Skin epidermis (tissue), 12 donors: ENCODE measurements around the gene ZDHHC4.

Experiments
- H3K27ac ChIP-seq, 21 experiments: fragments of 200-600 bp; sonication (generic) in 11 of 21; one replicate each; pipeline ENCODE4 v1.5.0; 2020; ENCODE audit warnings: mild to moderate bottlenecking in 3 of 21, inconsistent platforms in 2 of 21, moderate library complexity in 2 of 21
- H3K4me3 ChIP-seq, 7 experiments: fragments of 200-600 bp; sonication (generic) in 2 of 7; one replicate each; pipeline ENCODE4 v1.5.0; 2020; ENCODE audit warnings: inconsistent platforms in 2 of 7, mild to moderate bottlenecking in 2 of 7, moderate library complexity in 1 of 7

The ZDHHC4 gene

DNA sequence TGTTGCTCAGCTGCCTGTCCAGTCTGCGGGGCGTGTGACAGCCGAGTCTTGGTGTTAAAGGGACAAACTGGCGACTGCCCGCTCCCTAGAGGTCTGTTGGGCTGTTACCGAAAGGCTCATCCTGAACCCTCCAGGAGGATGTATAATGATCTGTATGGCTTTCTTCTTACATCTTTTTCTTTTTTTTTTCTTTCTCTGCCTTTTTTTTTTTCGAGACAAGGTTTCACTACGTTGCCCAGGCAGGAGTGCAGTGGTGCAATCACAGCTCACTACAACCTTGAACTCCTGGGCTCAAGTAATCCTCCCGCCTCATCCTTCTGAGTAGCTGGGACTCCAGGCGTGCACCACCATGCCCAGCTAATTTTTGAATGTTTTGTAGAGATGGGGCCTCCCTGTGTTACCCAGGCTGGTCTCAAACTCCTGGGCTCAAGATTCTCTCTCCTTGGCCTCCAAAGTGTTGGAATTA, 13.4 kb downstream of the ZDHHC4 start:
- Histone ChIP-seq H3K4me3 (peak overlapping the region; percentile 55 to 93 (median 86)), H3K27ac (peak overlapping the region; percentile 72 to 97 (median 88))

DNA sequence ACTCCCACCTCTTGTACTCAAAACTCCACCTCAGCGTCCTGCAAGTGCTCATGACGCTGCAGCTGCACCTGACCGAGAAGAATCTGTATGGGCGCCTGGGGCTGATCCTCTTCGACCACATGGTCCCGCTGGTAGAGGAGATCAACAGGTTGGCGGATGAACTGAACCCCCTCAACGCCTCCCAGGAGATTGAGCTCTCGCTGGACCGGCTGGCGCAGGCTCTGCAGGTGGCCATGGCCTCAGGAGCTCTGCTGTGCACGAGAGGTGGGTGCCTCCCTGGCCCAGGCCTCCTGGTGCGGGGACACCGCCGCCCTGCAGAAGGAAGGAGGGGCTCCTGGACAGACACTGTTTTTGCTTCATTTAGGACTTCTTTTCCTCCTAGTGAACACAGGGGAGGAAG, 22.8 kb downstream of the ZDHHC4 start:
- H3K27ac ChIP-seq = no peak overlapping the region
- H3K4me3 ChIP-seq = no peak overlapping the region

DNA sequence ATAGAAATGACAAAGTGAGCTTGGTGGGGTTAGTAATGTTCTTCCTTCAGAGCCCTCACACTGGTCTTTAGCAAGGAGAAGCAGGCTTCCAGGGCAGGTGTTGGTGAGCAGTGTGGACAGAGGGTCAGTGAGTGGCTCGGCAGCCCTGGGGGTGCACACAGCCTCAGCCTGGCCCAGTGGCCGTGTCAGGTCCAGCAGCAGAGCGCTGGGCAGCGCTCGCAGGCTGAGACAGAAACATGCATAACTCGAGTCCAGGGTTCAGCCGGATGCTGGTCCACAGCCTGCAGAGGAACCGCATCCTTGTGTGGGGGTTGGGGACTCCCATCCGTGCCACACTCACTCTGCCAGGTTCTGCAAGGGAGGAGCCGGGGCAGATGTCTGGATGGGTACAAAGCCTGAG, 27.2 kb downstream of the ZDHHC4 start:
- Histone ChIP-seq H3K27ac (no peak overlapping the region), H3K4me3 (no peak overlapping the region)

DNA sequence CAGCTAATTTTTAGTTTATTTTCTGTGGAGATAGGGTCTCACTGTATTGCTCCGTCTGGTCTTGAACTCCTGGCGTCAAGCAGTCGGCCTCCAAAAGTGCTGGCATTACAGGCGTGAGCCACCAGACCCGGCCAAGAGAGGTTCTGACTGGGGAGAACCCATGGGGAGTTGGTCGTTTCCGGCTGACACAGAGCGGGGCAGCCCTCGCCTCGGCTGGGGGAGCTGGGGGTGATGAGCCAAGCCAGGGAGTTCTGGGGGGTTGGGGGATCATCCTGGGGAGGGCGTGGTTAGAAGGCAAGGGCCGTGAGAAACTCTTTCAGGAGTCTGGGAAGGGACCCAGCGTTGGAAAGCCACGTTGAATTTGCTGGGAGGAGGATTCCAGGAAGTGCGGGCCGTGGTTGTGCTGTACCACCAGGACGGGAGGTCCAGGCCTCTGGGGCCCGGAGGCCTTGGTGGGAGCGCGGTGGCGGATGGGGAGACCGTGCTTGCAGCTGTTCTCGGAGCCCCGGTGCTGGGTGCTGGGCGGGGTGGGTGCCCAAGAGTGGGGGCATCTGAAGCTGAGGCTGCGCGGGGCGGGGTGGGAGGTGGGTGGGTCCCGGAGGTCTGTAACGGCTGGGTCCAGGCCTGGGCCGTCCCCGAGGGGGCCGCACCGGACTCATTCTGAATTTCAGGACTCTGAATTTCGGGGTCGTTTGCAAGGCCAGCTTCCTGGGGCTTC, 29.8 kb downstream of the ZDHHC4 start:
- no peak overlapping the region for H3K27ac ChIP-seq

DNA sequence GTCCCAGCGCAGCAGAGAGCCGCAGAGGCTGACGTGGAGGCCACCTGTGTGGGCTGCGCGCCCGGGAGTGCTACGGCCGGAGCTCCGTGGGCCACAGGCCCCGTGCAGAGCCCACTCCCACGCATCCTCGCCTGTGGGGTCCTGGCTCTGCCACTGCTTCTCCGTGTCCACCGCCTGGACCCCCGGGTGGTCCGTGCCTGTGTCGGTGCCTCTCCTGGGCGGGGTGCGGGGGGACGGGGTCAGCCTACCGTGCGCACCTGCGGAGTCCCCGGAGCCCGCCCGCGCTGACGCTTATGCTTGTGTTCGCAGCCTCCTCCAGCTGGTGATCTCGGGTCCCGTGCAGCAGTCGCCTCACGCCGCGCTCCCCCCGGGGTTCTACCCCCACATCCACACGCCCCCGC, 30.4 kb downstream of the ZDHHC4 start:
- H3K27ac ChIP-seq = no peak overlapping the region
- no peak overlapping the region for H3K4me3 ChIP-seq

More for the DNA sequence above, 29.8 kb downstream of the ZDHHC4 start:
- H3K4me3 ChIP-seq = no peak overlapping the region

DNA sequence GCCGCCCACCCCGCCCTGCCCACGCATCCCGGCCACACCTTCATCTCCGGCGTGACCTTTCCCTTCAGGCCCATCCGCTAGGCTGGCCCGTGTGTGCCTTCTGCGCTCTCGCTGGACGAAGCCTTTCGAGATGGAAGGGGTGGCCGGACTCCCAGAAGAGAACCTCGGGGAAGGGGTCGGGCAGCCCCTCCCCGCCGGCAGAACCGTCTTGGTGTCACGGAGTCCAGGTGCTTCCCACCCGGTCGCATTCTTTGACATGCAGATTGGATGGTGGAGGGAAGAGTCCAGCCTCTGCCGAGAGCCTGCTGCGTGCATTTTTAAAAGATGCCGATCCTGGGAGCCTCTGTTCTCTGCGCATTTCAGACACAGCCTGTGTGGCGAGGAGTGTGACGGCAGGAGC, 30.8 kb downstream of the ZDHHC4 start:
- Histone ChIP-seq H3K4me3 (no peak overlapping the region), H3K27ac (no peak overlapping the region)

DNA sequence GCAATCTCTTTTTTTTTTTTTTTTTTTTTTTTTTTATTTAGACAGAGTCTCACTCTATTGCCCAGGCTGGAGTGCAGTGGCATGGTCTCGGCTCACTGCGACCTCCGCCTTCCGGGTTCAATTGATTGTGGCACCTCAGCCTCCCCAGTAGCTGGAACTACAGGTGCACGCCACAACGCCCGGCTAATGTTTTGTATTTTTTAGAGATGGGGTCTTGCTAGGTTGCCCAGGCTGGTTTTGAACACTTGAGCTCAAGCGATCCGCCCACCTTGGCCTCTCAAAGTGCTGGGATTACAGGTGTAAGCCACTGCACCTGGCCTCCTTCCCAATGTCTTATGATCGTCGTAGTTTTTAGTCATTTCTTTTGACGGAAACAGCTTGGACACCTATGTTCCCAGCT, 31.5 kb downstream of the ZDHHC4 start:
- H3K4me3 ChIP-seq = no peak overlapping the region
- H3K27ac ChIP-seq = no peak overlapping the region

DNA sequence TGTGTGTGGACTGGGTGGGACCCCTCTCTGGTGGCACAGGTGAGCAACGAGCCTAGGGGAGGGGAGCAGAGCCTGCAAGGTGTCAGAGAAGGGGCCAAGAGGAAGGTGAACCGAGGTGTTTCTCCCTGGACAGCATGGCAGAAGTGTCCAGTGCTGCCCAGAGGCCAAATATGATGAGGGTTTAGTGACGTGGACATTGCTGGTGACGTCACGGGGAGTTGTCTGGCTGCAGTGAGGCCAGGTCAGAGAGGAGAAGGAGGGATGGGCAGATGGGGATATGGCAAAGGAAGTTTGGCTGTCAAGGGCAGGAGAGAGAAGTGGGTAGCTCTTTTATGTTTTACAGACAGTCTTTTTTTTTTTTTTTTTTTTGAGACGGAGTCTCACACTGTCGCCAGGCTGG, 35.6 kb downstream of the ZDHHC4 start:
- H3K4me3 ChIP-seq = no peak overlapping the region
- no peak overlapping the region for H3K27ac ChIP-seq

DNA sequence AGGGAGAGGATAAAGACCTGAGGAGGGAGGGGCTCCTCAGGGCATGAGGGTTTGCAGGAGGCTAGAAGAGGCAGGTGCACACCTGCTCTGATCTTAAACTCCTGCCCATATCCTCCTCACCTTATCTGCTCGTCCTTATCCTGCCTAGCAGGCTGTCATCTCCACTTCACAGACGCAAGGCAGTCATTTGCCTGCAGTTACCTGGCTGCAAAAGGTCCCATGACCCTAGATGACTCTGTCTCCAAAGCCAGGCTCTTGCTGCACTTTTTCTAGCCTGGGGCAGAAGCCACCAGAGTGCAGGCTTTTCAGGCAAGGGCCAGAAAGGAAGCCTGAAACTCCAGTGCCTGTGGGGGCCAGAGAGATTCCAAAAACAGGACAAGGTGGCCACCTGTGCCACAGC, 36.5 kb downstream of the ZDHHC4 start:
- H3K4me3 ChIP-seq = no peak overlapping the region
- no peak overlapping the region for H3K27ac ChIP-seq

DNA sequence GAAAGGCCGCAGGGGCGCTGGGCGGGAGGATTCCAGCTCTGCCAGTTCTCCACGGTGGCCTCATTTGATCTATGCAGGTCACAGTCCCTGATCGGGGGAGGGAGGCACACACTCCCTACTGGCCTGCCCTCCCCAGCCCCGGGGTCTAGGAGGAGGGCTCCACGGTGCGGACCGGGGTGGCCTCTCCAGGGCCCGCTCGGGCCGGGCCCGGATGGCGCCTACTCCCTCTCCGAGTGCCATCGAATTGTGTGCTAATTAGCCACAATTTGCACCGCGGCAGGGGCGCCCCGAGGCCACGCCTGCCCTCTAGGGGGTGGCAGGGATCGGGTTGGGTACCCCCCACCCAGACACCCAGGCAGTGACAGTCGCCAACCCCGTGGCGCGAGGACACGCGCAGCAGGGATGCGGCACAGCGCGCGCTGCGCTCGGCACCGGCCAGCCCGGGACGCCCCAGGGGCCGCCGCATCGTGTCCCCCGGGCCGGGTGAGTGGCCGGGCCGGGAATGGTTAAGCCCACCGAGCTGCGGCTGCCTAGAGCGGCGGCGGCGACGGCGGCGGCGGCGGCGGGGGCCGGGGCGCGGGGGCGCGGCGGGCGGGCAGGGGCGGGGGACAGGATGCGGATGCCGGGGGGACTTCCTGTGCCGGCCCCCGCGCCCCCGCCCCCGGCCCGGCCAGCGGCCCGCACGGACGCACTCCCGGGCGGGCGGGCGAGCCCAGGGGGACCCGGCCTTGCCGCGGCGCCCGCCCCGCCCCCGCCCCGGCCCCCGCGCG, 37.9 kb downstream of the ZDHHC4 start, which contains the start of gene ZNF853:
Gene ZNF853 (plus strand): TSS at position 658 of the 770 bp plus-strand sequence. CDS start 565 bp downstream, outside the sequence.
- H3K4me3 ChIP-seq = peak within 1 kb of the TSS; percentile 30 to 58 (median 47)
- H3K27ac ChIP-seq = peak within 1 kb of the TSS in 9 of 21 experiments; percentile 0 to 69 (median 53)

DNA sequence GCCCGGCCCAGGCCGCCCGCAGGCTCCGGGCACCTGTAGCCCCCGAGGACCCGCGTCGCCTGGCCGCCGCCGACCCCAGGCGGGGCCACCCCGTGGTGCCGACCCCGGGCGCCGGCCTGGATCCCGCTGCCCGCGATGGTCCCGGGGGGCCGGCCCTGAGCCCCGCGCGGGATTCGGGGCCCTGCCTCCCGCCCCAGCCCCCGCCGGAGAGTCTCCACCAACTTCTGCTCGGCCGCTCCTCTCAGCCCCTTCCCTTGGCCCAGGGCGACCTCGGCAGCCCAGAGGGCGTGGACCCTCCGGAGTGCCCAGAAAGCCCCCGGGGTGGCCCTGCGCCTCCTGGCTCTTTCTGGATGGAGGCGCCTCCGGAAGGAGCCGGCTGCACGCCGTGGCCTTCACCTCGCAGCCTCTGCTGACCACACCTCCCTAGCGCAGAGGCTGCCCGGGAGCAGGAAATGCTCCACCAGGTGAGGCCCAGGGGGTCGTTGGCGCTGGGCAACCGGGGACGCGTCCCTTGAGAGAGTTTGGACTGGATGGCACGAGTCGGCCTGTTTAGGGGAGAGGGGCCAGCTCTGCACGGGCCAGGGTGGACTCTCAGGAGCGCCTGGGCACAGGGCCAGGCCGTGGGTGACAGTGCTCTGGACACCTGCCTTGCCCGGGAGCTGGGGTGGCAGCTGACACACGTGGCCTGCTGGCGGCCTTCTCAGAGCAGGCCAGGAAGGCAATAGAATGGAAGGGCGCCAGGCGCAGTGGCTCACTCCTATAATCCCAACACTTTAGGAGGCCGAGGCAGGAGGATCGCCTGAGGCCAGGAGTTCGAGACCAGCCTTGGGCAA, 38.7 kb downstream of the ZDHHC4 start:
- H3K27ac ChIP-seq = peak overlapping the region in 8 of 21 experiments; percentile 0 to 69 (median 52)
- H3K4me3 ChIP-seq = peak overlapping the region; percentile 30 to 58 (median 47)

DNA sequence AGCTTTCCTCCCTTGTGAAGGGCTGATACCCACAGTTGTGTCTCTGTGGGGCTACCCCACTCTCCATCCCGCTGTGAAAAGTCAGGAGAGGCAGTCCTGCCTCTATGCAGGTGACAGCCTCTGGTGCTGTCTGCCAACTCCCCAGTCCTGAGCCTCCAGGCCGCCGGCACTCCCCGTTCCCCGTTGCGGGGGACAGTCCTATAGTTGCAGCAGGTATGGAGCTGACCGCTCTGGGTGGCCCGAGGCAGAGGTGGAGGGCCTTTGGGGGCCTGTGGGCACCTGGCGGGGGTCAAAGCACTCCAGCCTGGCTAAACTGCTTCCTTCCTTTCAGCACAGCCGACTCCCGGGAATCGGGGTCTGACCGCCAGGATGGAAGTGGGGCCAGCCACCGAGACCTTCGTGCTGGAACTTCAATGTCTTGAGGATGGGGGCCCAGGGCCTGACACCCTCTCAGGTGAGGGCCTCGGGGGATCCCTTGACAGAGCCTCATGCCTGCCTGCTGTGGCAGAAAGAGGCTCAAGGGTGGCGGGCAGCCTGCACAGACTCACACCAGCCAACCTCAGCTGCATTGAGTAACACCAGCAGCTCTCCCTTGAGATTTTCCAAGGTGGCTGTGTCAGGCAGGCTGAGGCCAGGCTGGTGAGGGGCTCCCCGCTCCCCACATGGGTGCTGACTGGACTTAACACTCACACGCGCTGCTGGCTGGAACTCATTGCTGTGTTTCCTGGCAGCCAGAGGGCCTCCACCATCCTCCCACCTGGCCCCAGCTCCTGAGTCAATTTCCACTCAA, 39.8 kb downstream of the ZDHHC4 start:
- H3K4me3 ChIP-seq = no peak overlapping the region
- no peak overlapping the region for H3K27ac ChIP-seq

DNA sequence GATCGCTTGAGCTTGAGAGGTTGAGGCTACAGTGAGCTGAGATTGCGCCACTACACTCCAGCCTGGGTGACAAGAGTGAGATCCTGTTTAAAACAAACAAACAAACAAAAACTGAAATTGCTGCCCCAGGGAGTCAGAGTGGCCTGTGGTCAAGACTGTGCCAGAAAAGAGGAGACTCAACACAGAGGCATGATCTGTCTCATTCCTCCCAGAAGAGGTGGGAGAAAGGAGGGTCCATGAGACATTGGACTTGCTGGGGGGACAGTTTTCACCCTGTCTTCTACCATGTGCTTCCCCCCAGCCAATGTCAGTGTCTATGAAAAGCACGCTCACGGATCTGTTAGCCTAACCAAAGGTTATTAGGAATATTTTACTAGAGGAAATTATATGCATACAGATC, 41.4 kb downstream of the ZDHHC4 start:
- Histone ChIP-seq H3K4me3 (no peak overlapping the region), H3K27ac (no peak overlapping the region)

DNA sequence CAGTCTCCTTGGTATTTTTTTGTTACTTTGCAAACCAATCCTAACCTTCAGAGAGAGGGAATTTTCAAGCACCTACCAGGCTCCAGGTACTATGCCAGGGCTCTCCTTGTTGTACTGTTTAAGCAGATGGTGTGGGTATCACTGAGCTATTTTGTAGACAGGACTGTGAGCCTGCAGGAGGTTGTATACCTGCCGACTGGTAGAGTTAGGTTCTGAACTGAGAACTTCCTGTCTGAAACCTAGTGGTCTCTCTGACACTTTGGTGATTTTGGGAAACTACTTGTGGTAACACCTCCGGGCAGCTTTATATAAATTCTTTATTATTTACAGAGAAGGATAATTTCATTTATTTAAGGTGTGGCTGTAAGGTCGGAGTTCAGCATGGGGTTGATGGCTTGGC, 42.7 kb downstream of the ZDHHC4 start:
- peak overlapping the region in 1 of 21 experiments; percentile 74 for H3K27ac ChIP-seq
- H3K4me3 ChIP-seq = no peak overlapping the region

DNA sequence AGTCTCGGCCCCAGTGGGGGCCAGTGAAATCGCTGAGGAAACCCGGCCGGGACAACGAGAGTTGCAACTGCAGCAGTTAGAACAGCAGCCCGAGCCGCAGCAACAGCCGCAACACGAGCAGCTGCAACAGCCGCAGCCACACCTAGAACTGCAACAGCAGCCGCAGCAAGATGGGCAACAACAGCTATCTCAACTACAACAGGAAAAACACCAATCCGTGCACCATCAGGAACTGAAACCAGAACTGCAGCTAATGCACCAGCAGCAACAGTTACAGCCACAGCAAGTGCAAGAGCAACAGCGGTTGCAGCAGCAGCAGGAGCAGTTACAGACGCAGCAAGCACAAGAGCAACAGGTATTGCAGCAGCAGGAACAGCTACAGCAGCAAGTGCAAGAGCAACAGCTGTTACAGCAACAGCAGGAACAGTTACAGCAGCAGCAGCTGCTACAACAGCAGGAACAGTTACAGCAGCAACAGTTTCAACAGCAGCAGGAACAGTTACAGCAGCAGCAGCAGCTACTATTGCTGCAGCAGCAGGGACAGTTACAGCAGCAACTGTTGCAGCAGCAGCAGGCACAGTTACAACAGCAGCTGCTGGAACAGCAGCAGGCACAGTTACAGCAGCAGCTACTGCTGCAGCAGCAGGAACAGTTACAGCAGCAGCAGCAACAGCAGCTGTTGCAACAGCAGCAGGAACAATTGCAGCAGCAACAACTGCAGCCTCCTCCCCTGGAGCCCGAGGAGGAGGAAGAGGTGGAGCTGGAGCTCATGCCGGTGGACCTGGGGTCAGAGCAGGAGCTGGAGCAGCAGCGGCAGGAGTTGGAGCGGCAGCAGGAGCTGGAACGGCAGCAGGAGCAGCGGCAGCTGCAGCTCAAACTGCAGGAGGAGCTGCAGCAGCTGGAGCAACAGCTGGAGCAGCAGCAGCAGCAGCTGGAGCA, 44.2 kb downstream of the ZDHHC4 start:
- Histone ChIP-seq H3K4me3 (no peak overlapping the region), H3K27ac (peak overlapping the region in 4 of 21 experiments; percentile 10 to 74 (median 15))

DNA sequence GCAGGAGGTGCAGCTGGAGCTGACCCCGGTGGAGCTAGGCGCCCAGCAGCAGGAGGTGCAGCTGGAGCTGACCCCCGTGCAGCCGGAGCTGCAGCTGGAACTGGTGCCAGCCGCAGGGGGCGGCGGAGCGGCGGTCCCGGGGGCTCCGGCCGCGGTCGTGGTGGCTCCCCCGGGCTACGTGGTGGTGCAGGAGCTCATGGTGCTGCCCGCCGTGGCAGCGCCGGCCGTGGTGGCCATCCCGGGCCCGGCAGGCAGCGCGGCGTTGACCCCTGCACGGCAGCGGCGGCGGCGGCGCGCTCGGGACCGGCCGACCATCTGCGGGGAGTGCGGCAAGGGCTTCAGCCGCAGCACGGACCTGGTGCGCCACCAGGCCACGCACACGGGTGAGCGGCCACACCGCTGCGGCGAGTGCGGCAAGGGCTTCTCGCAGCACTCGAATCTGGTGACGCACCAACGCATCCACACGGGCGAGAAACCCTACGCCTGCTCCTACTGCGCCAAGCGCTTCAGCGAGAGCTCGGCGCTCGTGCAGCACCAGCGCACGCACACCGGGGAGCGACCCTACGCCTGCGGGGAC, 45.0 kb downstream of the ZDHHC4 start:
- H3K4me3 ChIP-seq = no peak overlapping the region
- no peak overlapping the region for H3K27ac ChIP-seq

DNA sequence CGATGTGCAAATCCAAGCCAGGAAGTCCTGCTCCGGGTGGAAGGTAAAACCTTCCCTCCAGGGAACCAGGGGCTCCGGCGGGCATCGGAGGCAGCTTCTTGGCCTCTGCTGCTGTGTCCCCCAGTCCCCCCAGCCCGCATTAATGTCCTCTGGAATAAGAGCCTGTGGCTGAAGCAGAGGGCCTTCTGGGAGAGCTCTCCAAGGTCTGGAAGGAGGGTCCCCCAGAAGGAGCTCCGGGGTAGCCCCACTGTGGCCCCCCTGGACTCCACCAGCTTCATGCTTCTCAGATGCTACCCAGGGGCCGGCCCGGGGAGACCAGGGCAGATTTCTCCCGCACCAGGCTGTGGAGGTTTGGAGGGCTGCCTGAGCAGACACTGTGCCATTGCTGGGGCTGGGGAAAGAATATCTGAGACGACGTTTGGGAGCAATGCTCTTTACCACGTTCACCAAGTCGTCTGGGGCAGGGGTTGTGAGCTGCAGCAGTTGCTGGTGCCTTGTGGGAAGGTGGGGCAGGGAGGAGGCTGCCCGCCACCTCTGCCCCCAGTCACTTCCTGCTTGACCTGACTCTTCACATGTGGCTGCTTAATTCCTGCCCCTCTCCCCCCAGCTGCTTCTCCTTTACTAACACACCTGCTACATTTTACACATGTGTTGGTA, 46.5 kb downstream of the ZDHHC4 start:
- H3K4me3 ChIP-seq = no peak overlapping the region
- peak overlapping the region in 6 of 21 experiments; percentile 11 to 69 (median 44) for H3K27ac ChIP-seq
